HL-60 (cell line): Measurements from ENCODE around the gene PRKCI.
"Not testable (repeated sequence)": the region's sequence is repeated elsewhere in the genome, so short reads cannot be mapped to it uniquely, and the experiment has no call there.

Experiments used
- DNase-seq, 2 experiments: peaks; one replicate each; pipeline ENCODE4 v3.0.0-alpha.2; 2010 to 2020; ENCODE audit warnings: low read depth in 1 of 2, low spot score in 1 of 2
- H3K27ac ChIP-seq: fragments of 250-450 bp; sonication (Bioruptor Pico); replicated peaks from 2 replicates; pipeline ENCODE4 v1.5.1; 2020; ENCODE audit warnings: mild to moderate bottlenecking, moderate library complexity
- H3K27me3 ChIP-seq: fragments of 250-450 bp; sonication (Bioruptor Pico); 2 replicates; pipeline ENCODE4 v1.5.1; 2021; ENCODE audit warnings: mild to moderate bottlenecking, moderate library complexity; ENCODE audit not compliant: insufficient read depth, poor library complexity, severe bottlenecking
- H3K4me3 ChIP-seq: replicated peaks from 2 replicates; pipeline ENCODE4 v1.5.1; 2011; ENCODE audit warnings: mild to moderate bottlenecking, control low read depth, low read length; ENCODE audit not compliant: insufficient read depth
- GABPA ChIP-seq: IDR thresholded peaks from 2 replicates; pipeline ENCODE4 v1.6.1; 2012; ENCODE audit warnings: low read depth
- POLR2AphosphoS5 ChIP-seq: IDR thresholded peaks from 2 replicates; pipeline ENCODE4 v1.6.1; 2012; ENCODE audit warnings: low read depth
- REST ChIP-seq: IDR thresholded peaks from 2 replicates; pipeline ENCODE4 v1.6.1; 2012; ENCODE audit warnings: low read depth; ENCODE audit not compliant: insufficient replicate concordance
- SPI1 ChIP-seq: IDR thresholded peaks from 2 replicates; pipeline ENCODE4 v1.6.1; 2012; ENCODE audit warnings: low read depth, mild to moderate bottlenecking, borderline replicate concordance
- TF ChIP-seq, protein P1 (sequence below): IDR thresholded peaks from one replicate; pipeline ENCODE4 v1.5.1; 2011; ENCODE audit warnings: low read length, control low read depth, inconsistent platforms; ENCODE audit not compliant: insufficient read depth

Gene PRKCI

GRCh38 chr3:170259907-170260306 lies 37.7 kb downstream of the PRKCI start:
- DNase-seq, result no peak
- no peak for TF ChIP-seq GABPA
- TF ChIP-seq REST, result no peak

GRCh38 chr3:170267793-170268192 lies 45.6 kb downstream of the PRKCI start:
- no peak overlapping the region for H3K4me3 ChIP-seq
- no peak overlapping the region for H3K27ac ChIP-seq
- no peak for DNase-seq
- TF ChIP-seq REST (no peak), POLR2AphosphoS5 (no peak), SPI1 (no peak), GABPA (no peak)
- TF ChIP-seq, protein P1, sequence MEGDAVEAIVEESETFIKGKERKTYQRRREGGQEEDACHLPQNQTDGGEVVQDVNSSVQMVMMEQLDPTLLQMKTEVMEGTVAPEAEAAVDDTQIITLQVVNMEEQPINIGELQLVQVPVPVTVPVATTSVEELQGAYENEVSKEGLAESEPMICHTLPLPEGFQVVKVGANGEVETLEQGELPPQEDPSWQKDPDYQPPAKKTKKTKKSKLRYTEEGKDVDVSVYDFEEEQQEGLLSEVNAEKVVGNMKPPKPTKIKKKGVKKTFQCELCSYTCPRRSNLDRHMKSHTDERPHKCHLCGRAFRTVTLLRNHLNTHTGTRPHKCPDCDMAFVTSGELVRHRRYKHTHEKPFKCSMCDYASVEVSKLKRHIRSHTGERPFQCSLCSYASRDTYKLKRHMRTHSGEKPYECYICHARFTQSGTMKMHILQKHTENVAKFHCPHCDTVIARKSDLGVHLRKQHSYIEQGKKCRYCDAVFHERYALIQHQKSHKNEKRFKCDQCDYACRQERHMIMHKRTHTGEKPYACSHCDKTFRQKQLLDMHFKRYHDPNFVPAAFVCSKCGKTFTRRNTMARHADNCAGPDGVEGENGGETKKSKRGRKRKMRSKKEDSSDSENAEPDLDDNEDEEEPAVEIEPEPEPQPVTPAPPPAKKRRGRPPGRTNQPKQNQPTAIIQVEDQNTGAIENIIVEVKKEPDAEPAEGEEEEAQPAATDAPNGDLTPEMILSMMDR, result no peak
- no peaks in the 10 kb centered on the region for H3K27me3 ChIP-seq

More at GRCh38 chr3:170259907-170260306, 37.7 kb downstream of the PRKCI start:
- H3K27me3 ChIP-seq, result no peaks in the 10 kb centered on the region
- no peak overlapping the region for H3K27ac ChIP-seq
- no peak overlapping the region for H3K4me3 ChIP-seq

DNA sequence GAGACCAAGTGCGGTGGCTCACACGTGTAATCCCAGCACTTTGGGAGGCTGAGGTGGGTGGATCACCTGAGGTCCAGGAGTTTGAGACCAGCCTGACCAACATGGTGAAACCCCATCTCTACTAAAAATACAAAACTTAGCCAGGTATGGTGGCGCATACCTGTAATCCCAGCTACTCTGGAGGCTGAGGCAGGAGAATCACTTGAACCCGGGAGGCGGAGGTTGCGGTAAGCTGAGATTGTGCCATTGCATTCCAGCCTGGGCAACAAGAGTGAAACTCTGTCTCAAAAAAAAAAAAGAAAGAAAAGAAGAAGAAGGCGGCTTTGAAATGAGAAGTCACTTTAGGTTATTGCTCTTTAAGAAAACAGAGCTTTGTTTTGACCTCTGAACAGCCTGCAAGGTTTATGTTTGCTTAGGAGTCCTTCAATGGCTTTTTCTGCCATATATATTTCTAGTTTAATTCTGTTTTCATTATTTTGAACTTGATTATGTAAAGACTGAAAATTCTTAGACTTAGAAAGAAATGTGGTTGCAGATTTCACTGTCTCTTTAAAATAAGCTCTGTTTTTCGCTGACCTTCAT lies 47.5 kb downstream of the PRKCI start:
- not testable (repeated sequence) for DNase-seq, H3K4me3 ChIP-seq, H3K27me3 ChIP-seq, H3K27ac ChIP-seq

GRCh38 chr3:170270282-170270881 lies 48.2 kb downstream of the PRKCI start:
- DNase-seq, result no peak
- Histone ChIP-seq H3K27me3 (no peaks in the 10 kb centered on the region), H3K27ac (no peak overlapping the region), H3K4me3 (no peak overlapping the region)
- TF ChIP-seq GABPA (no peak), REST (no peak), SPI1 (no peak), POLR2AphosphoS5 (no peak)
- TF ChIP-seq, protein P1, result no peak
